Caco-2 (cell line): ENCODE data around the gene PDGFC. TPM values are rescaled to one million over a fixed set of nuclear protein-coding genes. Genes with fewer than 3 reads are reported as not detected.

Experiments used
- BruUV-seq: library from RNA; stranded (reverse); fragments of 400-500 nt; replicated peaks from 2 replicates; lab custom pipeline; 2021; lab: Mats Ljungman, UMichigan
- CTCF ChIA-PET: fragments of 300-600 bp; sonication (Branson Sonifier 250); formaldehyde crosslinking; loops from one replicate; lab custom pipeline; 2022; ENCODE audit warnings: antibody characterized with exemption; lab: Charles Lee
- POLR2A ChIA-PET: fragments of 300-600 bp; sonication (Branson Sonifier 250); formaldehyde crosslinking; loops from one replicate; lab custom pipeline; 2022; ENCODE audit warnings: antibody characterized with exemption; lab: Charles Lee
- DNase-seq, 2 experiments: peaks; one replicate each; pipeline versions ENCODE4 v3.0.0 to v3.0.0-alpha.2; 2020 to 2022
- H3K27me3 ChIP-seq: replicated peaks from 2 replicates; pipeline ENCODE4 v1.6.0; 2011; ENCODE audit warnings: low read length; ENCODE audit not compliant: control insufficient read depth, insufficient read depth
- H3K36me3 ChIP-seq: 2 replicates; pipeline ENCODE4 v1.5.1; 2011; ENCODE audit warnings: low read length; ENCODE audit not compliant: control insufficient read depth, insufficient read depth
- H3K4me1 ChIP-seq: fragments of 250-450 bp; sonication (Bioruptor Pico); 2 replicates; pipeline ENCODE4 v1.5.1; 2020; ENCODE audit warnings: mild to moderate bottlenecking
- H3K4me3 ChIP-seq: 2 replicates; pipeline ENCODE4 v1.5.1; 2011; ENCODE audit warnings: low read depth, mild to moderate bottlenecking, control low read depth, low read length
- H3K9me3 ChIP-seq: fragments of 250-450 bp; sonication (Bioruptor Pico); 2 replicates; pipeline ENCODE4 v1.5.1; 2020; ENCODE audit warnings: mild to moderate bottlenecking, moderate library complexity
- H3K27ac Mint-ChIP-seq: one replicate; pipeline ENCODE4 v1.8.0; 2022; ENCODE audit warnings: mixed read lengths; ENCODE audit not compliant: unreplicated experiment
- H3K27me3 Mint-ChIP-seq: one replicate; pipeline ENCODE4 v1.8.0; 2022; ENCODE audit warnings: mixed read lengths; ENCODE audit not compliant: insufficient read depth, unreplicated experiment
- H3K36me3 Mint-ChIP-seq: one replicate; pipeline ENCODE4 v1.8.0; 2022; ENCODE audit warnings: mild to moderate bottlenecking, mixed read lengths; ENCODE audit not compliant: insufficient read depth, unreplicated experiment
- H3K4me1 Mint-ChIP-seq: one replicate; pipeline ENCODE4 v1.8.0; 2022; ENCODE audit warnings: low read depth, mixed read lengths; ENCODE audit not compliant: unreplicated experiment
- H3K4me3 Mint-ChIP-seq: one replicate; pipeline ENCODE4 v1.8.0; 2022; ENCODE audit warnings: mild to moderate bottlenecking, moderate library complexity, mixed read lengths; ENCODE audit not compliant: unreplicated experiment
- H3K9me3 Mint-ChIP-seq: one replicate; pipeline ENCODE4 v1.8.0; 2022; ENCODE audit warnings: mixed read lengths; ENCODE audit not compliant: unreplicated experiment
- CTCF ChIP-seq, 2 experiments: fragments of 200-600 bp in 1 of 2; IDR thresholded peaks; 1 replicate in 1 of 2; 2 replicates in 1 of 2; pipeline versions ENCODE4 v1.5.1 to v1.8.0; 2011 to 2022; ENCODE audit warnings: antibody characterized with exemption in 1 of 2, control low read depth in 1 of 2, inconsistent platforms in 1 of 2, low read depth in 1 of 2, low read length in 1 of 2, mild to moderate bottlenecking in 1 of 2, moderate library complexity in 1 of 2; ENCODE audit not compliant: insufficient read depth in 1 of 2, severe bottlenecking in 1 of 2, unreplicated experiment in 1 of 2
- intact Hi-C: fragments of 100-400 bp; cut with micrococcal nuclease; formaldehyde crosslinking; loops from one replicate; pipeline ENCODE4 v1.10.0; 2022; ENCODE audit not compliant: unreplicated experiment
- total RNA-seq: library from RNA; stranded (reverse); gene quantifications from 2 replicates; pipeline ENCODE4 v1.2.3, GENCODE V29; 2022

Gene PDGFC
- total RNA-seq, 1 experiment from 2014 or later = 9.5 TPM

GRCh38 chr4:156953001-156953400 is 18.6 kb downstream of the PDGFC start:
- POLR2A ChIA-PET = no interaction called here
- Histone ChIP-seq H3K36me3 (no peaks in the 10 kb centered on the region), H3K4me3 (no peak overlapping the region), H3K9me3 (no peaks in the 10 kb centered on the region), H3K27me3 (no peaks in the 10 kb centered on the region), H3K4me1 (peaks cover 17% of the 10 kb centered on the region)
- no TSS peak for BruUV-seq
- Mint-ChIP-seq H3K27me3 (no peaks in the 10 kb centered on the region), H3K4me1 (peaks cover 26% of the 10 kb centered on the region), H3K27ac (no peak overlapping the region), H3K4me3 (no peak overlapping the region), H3K36me3 (no peaks in the 10 kb centered on the region), H3K9me3 (no peaks in the 10 kb centered on the region)
- intact Hi-C loops = no loop called here
- CTCF ChIA-PET = no interaction called here
- no peak for TF ChIP-seq CTCF (IDR thresholded peaks at IDR 0.05; ENCODE audit: insufficient read depth in 1 of 2, low read depth in 1 of 2, low read length in 1 of 2, severe bottlenecking in 1 of 2, unreplicated experiment in 1 of 2)
- DNase-seq = no peak

- Mint-ChIP-seq H3K27me3 (no peaks in the 10 kb centered on the region), H3K36me3 (no peaks in the 10 kb centered on the region), H3K27ac (no peak overlapping the region), H3K4me1 (peaks cover 19% of the 10 kb centered on the region), H3K9me3 (no peaks in the 10 kb centered on the region), H3K4me3 (no peak overlapping the region)
- TF ChIP-seq CTCF (IDR thresholded peaks at IDR 0.05; ENCODE audit: insufficient read depth in 1 of 2, low read depth in 1 of 2, low read length in 1 of 2, severe bottlenecking in 1 of 2, unreplicated experiment in 1 of 2) = no peak
- H3K4me1 ChIP-seq = peaks cover 22% of the 10 kb centered on the region
- ChIA-PET POLR2A (no interaction called here), CTCF (no interaction called here)
- H3K9me3 ChIP-seq = no peaks in the 10 kb centered on the region
- intact Hi-C loops = no loop called here
- no peaks in the 10 kb centered on the region for H3K27me3 ChIP-seq
- no peak for DNase-seq
- H3K4me3 ChIP-seq = no peak overlapping the region
- no TSS peak for BruUV-seq
- no peaks in the 10 kb centered on the region for H3K36me3 ChIP-seq
Observed at GRCh38 chr4:156952078-156952759, 19.4 kb downstream of the PDGFC start.

- BruUV-seq = no TSS peak
Observed at GRCh38 chr4:156950948-156951347, 20.7 kb downstream of the PDGFC start.

More at GRCh38 chr4:156950948-156951347, 20.7 kb downstream of the PDGFC start:
- no peak overlapping the region for H3K4me3 Mint-ChIP-seq
- no peaks in the 10 kb centered on the region for H3K27me3 Mint-ChIP-seq
- no peaks in the 10 kb centered on the region for H3K9me3 Mint-ChIP-seq
- no peaks in the 10 kb centered on the region for H3K36me3 ChIP-seq
- H3K27ac Mint-ChIP-seq = no peak overlapping the region
- H3K27me3 ChIP-seq = no peaks in the 10 kb centered on the region
- ChIA-PET CTCF (no interaction called here), POLR2A (no interaction called here)
- H3K9me3 ChIP-seq = no peaks in the 10 kb centered on the region
- peaks cover 23% of the 10 kb centered on the region for H3K4me1 Mint-ChIP-seq
- no peak overlapping the region for H3K4me3 ChIP-seq
- H3K4me1 ChIP-seq = peaks cover 30% of the 10 kb centered on the region
- TF ChIP-seq CTCF (IDR thresholded peaks at IDR 0.05; ENCODE audit: insufficient read depth in 1 of 2, low read depth in 1 of 2, low read length in 1 of 2, severe bottlenecking in 1 of 2, unreplicated experiment in 1 of 2) = no peak
- no peak for DNase-seq
- intact Hi-C loops = no loop called here
- H3K36me3 Mint-ChIP-seq = no peaks in the 10 kb centered on the region
